GM21526 (cell line): ENCODE measurements around the gene PIK3R4.

Source experiments
- ATAC-seq: cut with Tn5 transposase; IDR thresholded peaks from one replicate; pipeline ENCODE4 v1.9.1; 2021; ENCODE audit warnings: moderate library complexity; ENCODE audit not compliant: unreplicated experiment, low FRiP score

Gene PIK3R4

GRCh38 chr3:130743354-130743753 lies 3.3 kb downstream of the PIK3R4 start:
- ATAC-seq: no peak

- ATAC-seq: no peak
Observed at GRCh38 chr3:130741946-130742610, 4.6 kb downstream of the PIK3R4 start.

- ATAC-seq: no peak
Observed at GRCh38 chr3:130739848-130740247, 6.8 kb downstream of the PIK3R4 start.

GRCh38 chr3:130738241-130738640 lies 8.4 kb downstream of the PIK3R4 start:
- no peak for ATAC-seq

GRCh38 chr3:130737622-130738021 lies 9.0 kb downstream of the PIK3R4 start:
- ATAC-seq: no peak

- no peak for ATAC-seq
Observed at GRCh38 chr3:130733236-130733875, 13.3 kb downstream of the PIK3R4 start.

GRCh38 chr3:130732501-130732900 lies 14.1 kb downstream of the PIK3R4 start:
- ATAC-seq: no peak

GRCh38 chr3:130731817-130732216 lies 14.8 kb downstream of the PIK3R4 start:
- no peak for ATAC-seq

- no peak for ATAC-seq
Observed at GRCh38 chr3:130729154-130729553, 17.5 kb downstream of the PIK3R4 start.

- no peak for ATAC-seq
Observed at GRCh38 chr3:130728037-130728436, 18.6 kb downstream of the PIK3R4 start.

- ATAC-seq: no peak
Observed at GRCh38 chr3:130725746-130726145, 20.9 kb downstream of the PIK3R4 start.

GRCh38 chr3:130715616-130716015 lies 31.0 kb downstream of the PIK3R4 start:
- ATAC-seq: no peak

GRCh38 chr3:130712718-130713423 lies 33.8 kb downstream of the PIK3R4 start:
- no peak for ATAC-seq

- no peak for ATAC-seq
Observed at GRCh38 chr3:130711565-130712324, 34.9 kb downstream of the PIK3R4 start.

GRCh38 chr3:130709671-130710070 lies 37.0 kb downstream of the PIK3R4 start:
- ATAC-seq: no peak

- no peak for ATAC-seq
Observed at GRCh38 chr3:130707902-130708601, 38.6 kb downstream of the PIK3R4 start.

GRCh38 chr3:130705501-130705900 lies 41.1 kb downstream of the PIK3R4 start:
- no peak for ATAC-seq

GRCh38 chr3:130702985-130703384 lies 43.6 kb downstream of the PIK3R4 start:
- no peak for ATAC-seq

- no peak for ATAC-seq
Observed at GRCh38 chr3:130700541-130700940, 46.1 kb downstream of the PIK3R4 start.

- no peak for ATAC-seq
Observed at GRCh38 chr3:130699765-130700164, 46.9 kb downstream of the PIK3R4 start.
